Activated gamma-delta T cell treated with Interleukin-2 at 50 U/mL for 16 hours (primary cell): ENCODE data around the gene CKLF.

ENCODE experiments used
- DNase-seq: peaks from one replicate; pipeline ENCODE4 v3.0.0-alpha.2; 2020

The CKLF gene

GRCh38 chr16:66517586-66518263 lies 34.7 kb upstream of the CKLF start:
- no peak for DNase-seq

- DNase-seq = no peak
Measured at GRCh38 chr16:66519482-66520373, 32.6 kb upstream of the CKLF start.

GRCh38 chr16:66520406-66521170 lies 31.8 kb upstream of the CKLF start:
- no peak for DNase-seq

- no peak for DNase-seq
Measured at GRCh38 chr16:66521252-66521713, 31.1 kb upstream of the CKLF start.

GRCh38 chr16:66521951-66522771 lies 30.2 kb upstream of the CKLF start:
- DNase-seq = peak; percentile 88

GRCh38 chr16:66522816-66523590 lies 29.4 kb upstream of the CKLF start:
- DNase-seq = no peak

- DNase-seq = peak; percentile 53
Measured at GRCh38 chr16:66523861-66524354, 28.5 kb upstream of the CKLF start.

GRCh38 chr16:66524601-66525164 lies 27.7 kb upstream of the CKLF start:
- DNase-seq = no peak

GRCh38 chr16:66525396-66526180 lies 26.8 kb upstream of the CKLF start:
- DNase-seq = no peak

- DNase-seq = no peak
Measured at GRCh38 chr16:66528294-66528693, 24.1 kb upstream of the CKLF start.

GRCh38 chr16:66529475-66529874 lies 22.9 kb upstream of the CKLF start:
- no peak for DNase-seq

- no peak for DNase-seq
Measured at GRCh38 chr16:66534376-66534799, 18.0 kb upstream of the CKLF start.

- no peak for DNase-seq
Measured at GRCh38 chr16:66536525-66536924, 15.9 kb upstream of the CKLF start.

- no peak for DNase-seq
Measured at GRCh38 chr16:66537236-66537635, 15.1 kb upstream of the CKLF start.

GRCh38 chr16:66538910-66539309 lies 13.5 kb upstream of the CKLF start:
- no peak for DNase-seq

GRCh38 chr16:66539623-66540469 lies 12.5 kb upstream of the CKLF start:
- no peak for DNase-seq

GRCh38 chr16:66541388-66542355 lies 10.7 kb upstream of the CKLF start:
- DNase-seq = no peak

GRCh38 chr16:66542396-66542795 lies 10.0 kb upstream of the CKLF start:
- DNase-seq = no peak
